ENCODE data around the gene PTPRT. TPM values are rescaled to one million over a fixed set of nuclear protein-coding genes. Genes with fewer than 3 reads are reported as not detected.

Gene PTPRT
- total and polyA plus RNA-seq, 4 donors = 0.14 to 2.8 (median 0.40) TPM

DNA sequence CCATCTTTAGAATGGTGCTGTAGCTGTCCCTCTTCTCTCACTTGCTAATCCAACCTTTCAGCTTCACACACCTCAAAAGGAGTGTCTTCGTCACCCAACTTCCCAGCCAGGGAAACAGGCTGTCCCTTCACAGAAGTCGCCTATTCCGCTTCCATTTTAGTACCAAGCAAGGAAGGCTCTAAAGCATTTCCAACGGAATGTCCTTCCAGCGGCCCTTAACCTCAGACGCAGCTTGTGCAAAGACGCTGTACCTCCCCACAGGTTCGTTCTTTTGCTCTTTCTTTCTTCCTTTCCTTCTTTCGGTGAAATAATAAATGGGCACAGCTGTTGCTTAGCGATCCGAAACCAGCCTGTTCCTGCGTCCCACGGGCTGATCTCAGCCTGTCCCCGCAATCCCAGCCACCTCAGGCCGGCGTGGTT, 1.5 kb downstream of the PTPRT start:
- DNase-seq (ENCODE audit: low spot score) = no peak
- no peak for TF ChIP-seq TAF1 (conservative IDR thresholded peaks at IDR 0.05)
- TF ChIP-seq, protein P1, sequence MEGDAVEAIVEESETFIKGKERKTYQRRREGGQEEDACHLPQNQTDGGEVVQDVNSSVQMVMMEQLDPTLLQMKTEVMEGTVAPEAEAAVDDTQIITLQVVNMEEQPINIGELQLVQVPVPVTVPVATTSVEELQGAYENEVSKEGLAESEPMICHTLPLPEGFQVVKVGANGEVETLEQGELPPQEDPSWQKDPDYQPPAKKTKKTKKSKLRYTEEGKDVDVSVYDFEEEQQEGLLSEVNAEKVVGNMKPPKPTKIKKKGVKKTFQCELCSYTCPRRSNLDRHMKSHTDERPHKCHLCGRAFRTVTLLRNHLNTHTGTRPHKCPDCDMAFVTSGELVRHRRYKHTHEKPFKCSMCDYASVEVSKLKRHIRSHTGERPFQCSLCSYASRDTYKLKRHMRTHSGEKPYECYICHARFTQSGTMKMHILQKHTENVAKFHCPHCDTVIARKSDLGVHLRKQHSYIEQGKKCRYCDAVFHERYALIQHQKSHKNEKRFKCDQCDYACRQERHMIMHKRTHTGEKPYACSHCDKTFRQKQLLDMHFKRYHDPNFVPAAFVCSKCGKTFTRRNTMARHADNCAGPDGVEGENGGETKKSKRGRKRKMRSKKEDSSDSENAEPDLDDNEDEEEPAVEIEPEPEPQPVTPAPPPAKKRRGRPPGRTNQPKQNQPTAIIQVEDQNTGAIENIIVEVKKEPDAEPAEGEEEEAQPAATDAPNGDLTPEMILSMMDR (IDR thresholded peaks at IDR 0.05; ENCODE audit: low read depth, low read length, missing input control) = no peak
- TF ChIP-seq, protein P2, sequence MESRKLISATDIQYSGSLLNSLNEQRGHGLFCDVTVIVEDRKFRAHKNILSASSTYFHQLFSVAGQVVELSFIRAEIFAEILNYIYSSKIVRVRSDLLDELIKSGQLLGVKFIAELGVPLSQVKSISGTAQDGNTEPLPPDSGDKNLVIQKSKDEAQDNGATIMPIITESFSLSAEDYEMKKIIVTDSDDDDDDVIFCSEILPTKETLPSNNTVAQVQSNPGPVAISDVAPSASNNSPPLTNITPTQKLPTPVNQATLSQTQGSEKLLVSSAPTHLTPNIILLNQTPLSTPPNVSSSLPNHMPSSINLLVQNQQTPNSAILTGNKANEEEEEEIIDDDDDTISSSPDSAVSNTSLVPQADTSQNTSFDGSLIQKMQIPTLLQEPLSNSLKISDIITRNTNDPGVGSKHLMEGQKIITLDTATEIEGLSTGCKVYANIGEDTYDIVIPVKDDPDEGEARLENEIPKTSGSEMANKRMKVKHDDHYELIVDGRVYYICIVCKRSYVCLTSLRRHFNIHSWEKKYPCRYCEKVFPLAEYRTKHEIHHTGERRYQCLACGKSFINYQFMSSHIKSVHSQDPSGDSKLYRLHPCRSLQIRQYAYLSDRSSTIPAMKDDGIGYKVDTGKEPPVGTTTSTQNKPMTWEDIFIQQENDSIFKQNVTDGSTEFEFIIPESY (IDR thresholded peaks at IDR 0.05) = no peak
- TF ChIP-seq, protein P3, sequence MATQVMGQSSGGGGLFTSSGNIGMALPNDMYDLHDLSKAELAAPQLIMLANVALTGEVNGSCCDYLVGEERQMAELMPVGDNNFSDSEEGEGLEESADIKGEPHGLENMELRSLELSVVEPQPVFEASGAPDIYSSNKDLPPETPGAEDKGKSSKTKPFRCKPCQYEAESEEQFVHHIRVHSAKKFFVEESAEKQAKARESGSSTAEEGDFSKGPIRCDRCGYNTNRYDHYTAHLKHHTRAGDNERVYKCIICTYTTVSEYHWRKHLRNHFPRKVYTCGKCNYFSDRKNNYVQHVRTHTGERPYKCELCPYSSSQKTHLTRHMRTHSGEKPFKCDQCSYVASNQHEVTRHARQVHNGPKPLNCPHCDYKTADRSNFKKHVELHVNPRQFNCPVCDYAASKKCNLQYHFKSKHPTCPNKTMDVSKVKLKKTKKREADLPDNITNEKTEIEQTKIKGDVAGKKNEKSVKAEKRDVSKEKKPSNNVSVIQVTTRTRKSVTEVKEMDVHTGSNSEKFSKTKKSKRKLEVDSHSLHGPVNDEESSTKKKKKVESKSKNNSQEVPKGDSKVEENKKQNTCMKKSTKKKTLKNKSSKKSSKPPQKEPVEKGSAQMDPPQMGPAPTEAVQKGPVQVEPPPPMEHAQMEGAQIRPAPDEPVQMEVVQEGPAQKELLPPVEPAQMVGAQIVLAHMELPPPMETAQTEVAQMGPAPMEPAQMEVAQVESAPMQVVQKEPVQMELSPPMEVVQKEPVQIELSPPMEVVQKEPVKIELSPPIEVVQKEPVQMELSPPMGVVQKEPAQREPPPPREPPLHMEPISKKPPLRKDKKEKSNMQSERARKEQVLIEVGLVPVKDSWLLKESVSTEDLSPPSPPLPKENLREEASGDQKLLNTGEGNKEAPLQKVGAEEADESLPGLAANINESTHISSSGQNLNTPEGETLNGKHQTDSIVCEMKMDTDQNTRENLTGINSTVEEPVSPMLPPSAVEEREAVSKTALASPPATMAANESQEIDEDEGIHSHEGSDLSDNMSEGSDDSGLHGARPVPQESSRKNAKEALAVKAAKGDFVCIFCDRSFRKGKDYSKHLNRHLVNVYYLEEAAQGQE (IDR thresholded peaks at IDR 0.05) = no peak
- TF ChIP-seq GABPA (IDR thresholded peaks at IDR 0.05 in 1 of 2, conservative IDR thresholded peaks at IDR 0.05 in 1 of 2) = no peak
- no peak for TF ChIP-seq YY1 (IDR thresholded peaks at IDR 0.05)
- TF ChIP-seq JUND (IDR thresholded peaks at IDR 0.05) = no peak
- no peak for TF ChIP-seq HNF4A (conservative IDR thresholded peaks at IDR 0.05)
- no peak for TF ChIP-seq RXRA (IDR thresholded peaks at IDR 0.05)
- 6% methylated on average over 16 of the region's 16 CpGs for WGBS

DNA sequence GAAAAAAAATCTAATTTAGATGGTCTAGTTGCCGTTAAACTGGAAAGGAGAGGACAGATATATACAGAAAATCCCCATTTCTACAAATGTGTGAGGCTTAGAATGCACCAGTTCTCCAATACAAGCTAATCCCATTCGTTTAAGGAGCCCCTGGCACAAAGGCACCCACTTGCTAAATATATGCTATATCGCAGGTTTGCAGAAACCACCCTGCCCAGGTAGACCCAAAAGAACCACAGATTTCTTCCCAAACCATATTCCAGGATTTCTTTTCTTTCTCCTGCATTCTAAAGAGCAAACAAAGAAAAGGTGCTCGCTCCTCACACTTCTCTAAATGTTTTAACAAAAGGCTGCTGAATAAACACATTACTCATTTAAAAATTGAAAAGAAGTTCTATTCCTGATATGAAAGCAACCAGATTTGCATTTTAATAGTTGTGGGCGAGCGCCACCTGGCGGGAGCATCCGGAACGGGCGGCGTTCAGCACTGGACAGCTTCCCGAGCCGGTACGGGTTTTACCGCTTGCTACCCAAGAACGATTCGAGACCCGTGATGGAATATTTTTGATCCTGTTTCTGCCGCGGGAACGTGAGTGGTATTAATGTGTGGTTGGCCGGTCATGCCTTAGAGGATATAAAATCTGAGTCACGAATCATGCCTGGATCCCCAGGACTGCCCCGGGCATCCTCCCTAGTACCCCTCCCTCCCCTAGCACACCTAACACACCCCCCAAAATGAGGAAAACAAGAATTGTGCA, 2.1 kb downstream of the PTPRT start:
- Histone ChIP-seq H3K4me1 (ENCODE audit: control insufficient read depth in 4 of 4, insufficient read depth in 4 of 4, low read length in 3 of 4) (peaks cover 0 to 7% (median 2%) of the 10 kb centered on the region in 4 donors), H3K9ac (ENCODE audit: low read depth in 1 of 2, low read length in 2 of 2) (no peak overlapping the region), H3K27ac (ENCODE audit: low read depth in 1 of 2, low read length in 2 of 2) (no peak overlapping the region), H3K27me3 (ENCODE audit: control insufficient read depth in 4 of 4, insufficient read depth in 4 of 4, low read length in 3 of 4) (peaks cover 0 to 19% (median 4%) of the 10 kb centered on the region in 4 donors), H3K9me3 (ENCODE audit: control insufficient read depth in 4 of 4, low read length in 3 of 4) (no peaks in the 10 kb centered on the region), H3K36me3 (ENCODE audit: control insufficient read depth in 4 of 4, insufficient read depth in 3 of 4, low read depth in 1 of 4, low read length in 3 of 4) (no peaks in the 10 kb centered on the region), H3K4me3 (ENCODE audit: low read depth in 1 of 3, low read length in 3 of 3) (no peak overlapping the region)
- peak; percentile 81 for DNase-seq (ENCODE audit: low spot score)
- 7% methylated on average over 24 of the region's 24 CpGs for WGBS
- TF ChIP-seq, protein P1 (IDR thresholded peaks at IDR 0.05; ENCODE audit: low read depth, low read length, missing input control) = peak; percentile 98
- TF ChIP-seq, protein P3 (IDR thresholded peaks at IDR 0.05) = peak; percentile 99
- TF ChIP-seq JUND (IDR thresholded peaks at IDR 0.05) (no peak), TAF1 (conservative IDR thresholded peaks at IDR 0.05) (no peak), RAD21 (IDR thresholded peaks at IDR 0.05) (peak; percentile 93)

More for the DNA sequence above, 1.5 kb downstream of the PTPRT start:
- Histone ChIP-seq H3K4me3 (ENCODE audit: low read depth in 1 of 3, low read length in 3 of 3) (peak overlapping the region in 1 of 3 donors; percentile 40), H3K27ac (ENCODE audit: low read depth in 1 of 2, low read length in 2 of 2) (no peak overlapping the region), H3K4me1 (ENCODE audit: control insufficient read depth in 4 of 4, insufficient read depth in 4 of 4, low read length in 3 of 4) (peaks cover 0 to 7% (median 2%) of the 10 kb centered on the region in 4 donors), H3K9ac (ENCODE audit: low read depth in 1 of 2, low read length in 2 of 2) (no peak overlapping the region), H3K36me3 (ENCODE audit: control insufficient read depth in 4 of 4, insufficient read depth in 3 of 4, low read depth in 1 of 4, low read length in 3 of 4) (no peaks in the 10 kb centered on the region), H3K9me3 (ENCODE audit: control insufficient read depth in 4 of 4, low read length in 3 of 4) (no peaks in the 10 kb centered on the region), H3K27me3 (ENCODE audit: control insufficient read depth in 4 of 4, insufficient read depth in 4 of 4, low read length in 3 of 4) (peaks cover 0 to 19% (median 4%) of the 10 kb centered on the region in 4 donors)

All from liver (tissue), 9 donors.